HG03196 (cell line): ENCODE data around the gene DGCR2.

Experiments used
- ATAC-seq: cut with Tn5 transposase; IDR thresholded peaks from one replicate; pipeline ENCODE4 v1.9.1; 2021; ENCODE audit not compliant: unreplicated experiment

Gene DGCR2

GRCh38 chr22:19109198-19110063 is 12.8 kb downstream of the DGCR2 start:
- ATAC-seq: peak; percentile 75

- ATAC-seq: no peak
These were observed 13.4 kb downstream of the DGCR2 start for GRCh38 chr22:19108807-19109197.

GRCh38 chr22:19107730-19108074 is 14.5 kb downstream of the DGCR2 start:
- ATAC-seq: no peak

- ATAC-seq: no peak
These were observed 15.1 kb downstream of the DGCR2 start for GRCh38 chr22:19106886-19107729.

- no peak for ATAC-seq
These were observed 16.1 kb downstream of the DGCR2 start for GRCh38 chr22:19105867-19106802.

- ATAC-seq: no peak
These were observed 16.8 kb downstream of the DGCR2 start for GRCh38 chr22:19105456-19105855.

- ATAC-seq: no peak
These were observed 18.1 kb downstream of the DGCR2 start for GRCh38 chr22:19103880-19104821.

- no peak for ATAC-seq
These were observed 24.1 kb downstream of the DGCR2 start for GRCh38 chr22:19098157-19098556.

- no peak for ATAC-seq
These were observed 24.7 kb downstream of the DGCR2 start for GRCh38 chr22:19097518-19097917.

GRCh38 chr22:19096555-19096954 is 25.7 kb downstream of the DGCR2 start:
- ATAC-seq: no peak

- ATAC-seq: no peak
These were observed 27.7 kb downstream of the DGCR2 start for GRCh38 chr22:19094393-19094997.

GRCh38 chr22:19092725-19093124 is 29.5 kb downstream of the DGCR2 start:
- ATAC-seq: no peak

GRCh38 chr22:19090586-19091127 is 31.6 kb downstream of the DGCR2 start:
- ATAC-seq: no peak

GRCh38 chr22:19090183-19090582 is 32.0 kb downstream of the DGCR2 start:
- no peak for ATAC-seq

GRCh38 chr22:19088866-19089595 is 33.2 kb downstream of the DGCR2 start:
- no peak for ATAC-seq

GRCh38 chr22:19086896-19087295 is 35.3 kb downstream of the DGCR2 start:
- ATAC-seq: no peak

GRCh38 chr22:19086417-19086816 is 35.8 kb downstream of the DGCR2 start:
- ATAC-seq: no peak

- no peak for ATAC-seq
These were observed 36.9 kb downstream of the DGCR2 start for GRCh38 chr22:19085233-19085718.
